ENCODE results near the gene CNOT11.

GRCh38 chr2:101310090-101310833 is 57.6 kb downstream of the CNOT11 start:
- TF ChIP-seq CTCF (conservative IDR thresholded peaks at IDR 0.05 in 1 of 2, IDR thresholded peaks at IDR 0.05 in 1 of 2; ENCODE audit: low read depth in 1 of 2, low read length in 2 of 2), result no peak
- TF ChIP-seq EZH2 (IDR thresholded peaks at IDR 0.05; ENCODE audit: low read length, missing control alignments), result no peak
